A549 (cell line): ENCODE results near the gene DDX1. TPM values are rescaled to one million over a fixed set of nuclear protein-coding genes. Genes with fewer than 3 reads are reported as not detected.

Source experiments
- ATAC-seq, 2 experiments: fragments of 200-7000 bp in 1 of 2; fragments of >200 bp in 1 of 2; cut with Nextera tagmentation in 1 of 2; cut with Tn5 transposase in 1 of 2; 3 replicates each; pipeline versions ENCODE4 v1.8.0 to v1.9.1; 2018 to 2020; ENCODE audit warnings: mild to moderate bottlenecking in 1 of 2, moderate library complexity in 1 of 2
- CTCF ChIA-PET: fragments of 300-600 bp; sonication (Branson Sonifier 250); formaldehyde crosslinking; extraction: SDS; loops from one replicate; lab custom pipeline; 2021; ENCODE audit warnings: antibody characterized with exemption, inconsistent platforms; lab: Yijun Ruan, JAX
- POLR2A ChIA-PET: fragments of 350-600 bp; formaldehyde crosslinking; extraction: SDS; loops from one replicate; lab custom pipeline; 2021; ENCODE audit warnings: antibody characterized with exemption, inconsistent platforms; lab: Yijun Ruan, JAX
- DNase-seq, 2 experiments: peaks; one replicate each; pipeline versions ENCODE4 v3.0.0 to v3.0.0-alpha.2; 2011 to 2016; ENCODE audit warnings: low read depth in 1 of 2, low spot score in 1 of 2
- FAIRE-seq: peaks from 2 replicates; lab custom pipeline; 2011; peaks lifted over from hg19 to GRCh38; lab: Jason Lieb, UNC
- H3K27ac ChIP-seq, 2 experiments: fragments of >200 bp; sonication (Bioruptor Twin); formaldehyde crosslinking; 3 replicates each; pipeline ENCODE4 v1.5.1; 2016 to 2017
- H3K4me1 ChIP-seq: fragments of >200 bp; sonication (Bioruptor Twin); formaldehyde crosslinking; 3 replicates; pipeline ENCODE4 v1.6.1; 2016
- H3K4me2 ChIP-seq: fragments of >200 bp; sonication (Bioruptor Twin); formaldehyde crosslinking; 3 replicates; pipeline ENCODE4 v1.6.1; 2016
- H3K4me3 ChIP-seq: fragments of >200 bp; sonication (Bioruptor Twin); formaldehyde crosslinking; 3 replicates; pipeline ENCODE4 v1.5.1; 2016
- H3K9me3 ChIP-seq: fragments of >200 bp; sonication (Bioruptor Twin); formaldehyde crosslinking; 3 replicates; pipeline ENCODE4 v1.6.1; 2016
- ATOH8 ChIP-seq: fragments of 250-450 bp; sonication (Bioruptor Pico); IDR thresholded peaks from 2 replicates; pipeline ENCODE4 v1.5.0; 2020; ENCODE audit warnings: low read depth, mild to moderate bottlenecking, moderate library complexity
- BHLHE40 ChIP-seq: IDR thresholded peaks from 2 replicates; pipeline ENCODE4 v1.6.1; 2012; ENCODE audit warnings: low read depth, low read length, inconsistent platforms
- CEBPB ChIP-seq, 2 experiments: fragments of >200 bp in 1 of 2; sonication (Bioruptor Twin) in 1 of 2; formaldehyde crosslinking in 1 of 2; IDR thresholded peaks; 2 replicates each; pipeline ENCODE4 v1.6.1; 2012 to 2016
- CHD4 ChIP-seq: fragments of 200-600 bp; sonication (generic); IDR thresholded peaks from 2 replicates; pipeline ENCODE4 v1.6.1; 2016; ENCODE audit warnings: antibody characterized with exemption, mild to moderate bottlenecking, borderline replicate concordance
- EHMT2 ChIP-seq: fragments of 200-600 bp; sonication (generic); IDR thresholded peaks from 2 replicates; pipeline ENCODE4 v1.6.1; 2016; ENCODE audit warnings: antibody characterized with exemption, low read depth, mild to moderate bottlenecking, moderate library complexity
- FOSL2 ChIP-seq, 2 experiments: fragments of 450-650 bp in 1 of 2; fragments of >200 bp in 1 of 2; sonication (Bioruptor Twin) in 1 of 2; formaldehyde crosslinking; IDR thresholded peaks; 2 replicates each; pipeline versions ENCODE4 v1.5.0 to v1.6.1; 2016 to 2020; ENCODE audit warnings: mild to moderate bottlenecking in 1 of 2, moderate library complexity in 1 of 2
- FOXS1 ChIP-seq: fragments of 250-450 bp; sonication (Bioruptor Pico); IDR thresholded peaks from 2 replicates; pipeline ENCODE4 v1.5.0; 2020; ENCODE audit warnings: mild to moderate bottlenecking, moderate library complexity
- GATA3 ChIP-seq: IDR thresholded peaks from 2 replicates; pipeline ENCODE4 v1.6.1; 2012; ENCODE audit warnings: borderline replicate concordance
- HDAC2 ChIP-seq: fragments of 200-600 bp; sonication (generic); IDR thresholded peaks from 2 replicates; pipeline ENCODE4 v1.6.1; 2016
- HES2 ChIP-seq: fragments of >200 bp; sonication (Bioruptor Twin); formaldehyde crosslinking; IDR thresholded peaks from 2 replicates; pipeline ENCODE4 v1.6.1; 2016
- JUN ChIP-seq, 2 experiments: fragments of >200 bp; sonication (Bioruptor Twin); formaldehyde crosslinking; IDR thresholded peaks; 2 replicates in 1 of 2; 3 replicates in 1 of 2; pipeline ENCODE4 v1.6.1; 2016 to 2017
- JUNB ChIP-seq: fragments of >200 bp; sonication (Bioruptor Twin); formaldehyde crosslinking; IDR thresholded peaks from 2 replicates; pipeline ENCODE4 v1.6.1; 2016
- MAX ChIP-seq: IDR thresholded peaks from 2 replicates; pipeline ENCODE4 v1.6.1; 2012
- MYC ChIP-seq: IDR thresholded peaks from 2 replicates; pipeline ENCODE4 v1.6.1; 2012; ENCODE audit warnings: mild to moderate bottlenecking, inconsistent platforms, low read length, improper control_type of control experiment, borderline replicate concordance
- NR3C1 ChIP-seq: fragments of >200 bp; sonication (Bioruptor Twin); formaldehyde crosslinking; IDR thresholded peaks from 3 replicates; pipeline ENCODE4 v1.6.1; 2017
- POLR2AphosphoS2 ChIP-seq: conservative IDR thresholded peaks from 2 replicates; pipeline ENCODE4 v1.6.1; 2012; ENCODE audit warnings: low read length, improper control_type of control experiment, inconsistent platforms
- RARB ChIP-seq: fragments of 250-450 bp; sonication (Bioruptor Pico); IDR thresholded peaks from 2 replicates; pipeline ENCODE4 v1.8.0; 2021; ENCODE audit warnings: mild to moderate bottlenecking, moderate library complexity
- RNF2 ChIP-seq: fragments of 200-600 bp; sonication (generic); IDR thresholded peaks from 2 replicates; pipeline ENCODE4 v1.6.1; 2016; ENCODE audit warnings: low read depth, mild to moderate bottlenecking, antibody characterized with exemption, moderate library complexity, borderline replicate concordance
- TFCP2L1 ChIP-seq: fragments of 250-450 bp; sonication (Bioruptor Pico); IDR thresholded peaks from 2 replicates; pipeline ENCODE4 v1.5.0; 2021; ENCODE audit warnings: mild to moderate bottlenecking
- USF2 ChIP-seq: fragments of 450-650 bp; IDR thresholded peaks from 2 replicates; pipeline ENCODE4 v1.6.1; 2014; ENCODE audit warnings: antibody characterized with exemption
- ZC3H11A ChIP-seq: fragments of 450-650 bp; IDR thresholded peaks from 2 replicates; pipeline ENCODE4 v1.6.1; 2014; ENCODE audit warnings: antibody characterized with exemption, mild to moderate bottlenecking
- ZSCAN20 ChIP-seq: fragments of 250-450 bp; sonication (Bioruptor Pico); IDR thresholded peaks from 2 replicates; pipeline ENCODE4 v1.8.0; 2022; ENCODE audit warnings: mild to moderate bottlenecking, moderate library complexity
- WGBS: methylation state at CpG from one replicate; pipeline ENCODE4 v1.1.6; 2017; ENCODE audit errors: missing lambda C conversion rate; 5-methylcytosine and 5-hydroxymethylcytosine counted together
- polyA plus RNA-seq, 4 experiments: library from polyadenylated mRNA; depleted of rRNA in 3 of 4; stranded (reverse); fragments of >200 nt; fragmentation: RNase III in 1 of 4; extraction: RNeasy Plus Mini Kit Qiagen cat#74134 plus additional on column Dnase treatment in 1 of 4; gene quantifications; 2 replicates in 3 of 4; 3 replicates in 1 of 4; pipeline ENCODE4 v1.2.3, GENCODE V29; 2011 to 2017

The DDX1 gene
- polyA plus RNA-seq, 2 of the 4 experiments (the other 2 are of a cell fraction), result 157 to 214 TPM

DNA sequence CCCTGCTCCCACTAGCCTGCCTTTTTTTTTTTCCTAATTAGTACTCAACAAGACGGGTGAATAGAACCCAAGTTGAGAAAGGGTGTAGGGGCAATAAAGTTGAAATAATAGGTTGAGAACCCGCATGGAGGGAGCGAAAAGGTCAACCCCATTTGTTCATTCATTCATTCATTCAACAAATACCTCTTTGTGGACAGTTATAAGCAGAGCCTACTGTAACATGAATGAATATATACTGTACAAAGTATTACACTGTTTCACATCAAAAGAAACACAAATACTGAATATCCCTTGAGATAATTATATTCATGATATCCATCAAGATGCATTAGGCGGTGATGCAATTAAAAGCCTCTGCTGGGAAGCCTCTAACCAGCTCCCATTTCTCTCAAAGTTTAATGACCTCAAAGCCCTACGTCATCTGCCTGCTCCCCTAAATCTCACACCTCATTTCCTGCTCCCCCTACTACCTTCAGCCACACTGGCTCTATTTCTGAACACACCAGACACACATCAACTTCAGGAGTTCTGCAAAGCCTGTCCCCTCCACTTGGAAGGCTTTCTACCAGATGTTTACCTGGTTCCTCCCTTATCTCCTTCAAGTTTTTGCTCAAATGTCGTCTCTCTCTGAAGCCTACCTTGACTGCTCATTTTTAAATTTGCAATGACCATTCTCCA, 29.2 kb upstream of the DDX1 start:
- Histone ChIP-seq H3K4me1 (peaks cover 10% of the 10 kb centered on the region), H3K27ac (no peak overlapping the region; a peak in 1 of 6 replicates), H3K4me2 (peak overlapping the region; percentile 93), H3K4me3 (no peak overlapping the region), H3K9me3 (no peaks in the 10 kb centered on the region)
- DNase-seq, result no peak
- ChIA-PET POLR2A (no interaction called here), CTCF (interaction anchor here (1.2 to 5.8 kb wide), 4 partner anchors 9 to 27 kb away, joined by 3 to 43 read pairs (median 16); no protein-coding TSS in a partner anchor)
- WGBS, result 90% methylated on average over 6 of the region's 6 CpGs
- TF ChIP-seq ZSCAN20 (CRISPR knock-in tag), result no peak
- no peak for TF ChIP-seq HES2
- no peak for TF ChIP-seq BHLHE40
- TF ChIP-seq RARB, result no peak
- TF ChIP-seq MAX, result no peak
- no peak for TF ChIP-seq GATA3
- no peak for TF ChIP-seq FOXS1 (CRISPR knock-in tag)
- TF ChIP-seq HDAC2, result no peak
- TF ChIP-seq ZC3H11A, result no peak
- no peak for TF ChIP-seq EHMT2
- no peak for TF ChIP-seq USF2
- TF ChIP-seq TFCP2L1 (CRISPR knock-in tag), result no peak
- TF ChIP-seq JUNB, result no peak
- ATAC-seq, result no peak
- no peak for FAIRE-seq

- TF ChIP-seq MYC (no peak), ZC3H11A (no peak), HDAC2 (no peak), RNF2 (no peak), CHD4 (no peak), CEBPB (IDR thresholded peaks at IDR 0.05) (no peak), ATOH8 (no peak), POLR2AphosphoS2 (no peak), JUN (IDR thresholded peaks at IDR 0.05) (no peak), FOSL2 (IDR thresholded peaks at IDR 0.05) (no peak), FOSL2 (CRISPR knock-in tag; IDR thresholded peaks at IDR 0.05) (no peak), NR3C1 (no peak), HES2 (no peak)
- DNase-seq, result no peak
- no peak for ATAC-seq
- Histone ChIP-seq H3K4me1 (peaks cover 10% of the 10 kb centered on the region), H3K27ac (no peak overlapping the region), H3K4me2 (no peak overlapping the region), H3K9me3 (no peaks in the 10 kb centered on the region), H3K4me3 (no peak overlapping the region)
- 75% methylated on average over 9 of the region's 9 CpGs for WGBS
- ChIA-PET CTCF (interaction anchor here (5.8 kb wide), 1 partner anchor 13 kb away, joined by 43 read pairs; no protein-coding TSS in a partner anchor), POLR2A (no interaction called here)
- FAIRE-seq, result no peak
Measured at GRCh38 chr2:15563227-15564100, 28.2 kb upstream of the DDX1 start.
